ENCODE results near the gene GLIS1. TPM values are rescaled to one million over a fixed set of nuclear protein-coding genes. Genes with fewer than 3 reads are reported as not detected.

GLIS1 gene
- polyA plus RNA-seq, 1 donor (not counting 4 experiments of a cell fraction or from before 2014, with no cell fraction given) = not detected

DNA sequence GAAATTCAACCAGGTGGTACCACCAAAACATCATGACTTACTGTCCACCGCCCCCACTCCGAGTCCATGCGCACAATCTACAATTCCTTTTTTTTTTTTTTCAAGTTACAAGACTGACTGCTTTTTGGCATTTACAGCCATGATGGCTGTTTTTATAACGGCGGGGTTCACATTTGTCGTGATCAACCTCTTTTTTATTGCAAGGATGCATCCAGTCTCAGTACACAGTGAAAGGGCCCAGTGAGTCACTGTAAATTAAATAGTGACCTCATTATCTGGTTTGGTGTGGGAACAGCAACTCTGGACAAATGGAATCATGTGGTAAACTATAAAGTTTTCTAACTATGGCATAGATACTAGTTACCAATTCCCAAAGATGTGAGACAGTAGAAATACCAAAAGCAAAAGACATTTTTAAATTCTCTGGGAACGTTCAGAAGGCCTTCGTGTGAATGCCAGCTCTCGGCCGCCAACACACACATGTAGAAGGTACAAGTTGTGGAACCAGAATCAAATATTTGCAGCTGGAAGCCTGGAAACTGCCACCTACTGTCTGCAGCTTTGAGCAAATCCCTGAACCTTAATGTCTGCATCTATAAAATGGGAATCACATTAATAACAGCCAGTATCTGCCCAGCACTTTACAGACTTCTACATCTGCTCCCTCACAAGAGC is 4.9 kb downstream of the GLIS1 start:
- FAIRE-seq (no peak), DNase-seq (ENCODE audit: low read depth, low spot score) (no peak)
- H3K9me1 ChIP-seq (ENCODE audit: control insufficient read depth, extremely low read depth, insufficient read depth, low read length) = no peaks in the 10 kb centered on the region
- TF ChIP-seq, protein P1, sequence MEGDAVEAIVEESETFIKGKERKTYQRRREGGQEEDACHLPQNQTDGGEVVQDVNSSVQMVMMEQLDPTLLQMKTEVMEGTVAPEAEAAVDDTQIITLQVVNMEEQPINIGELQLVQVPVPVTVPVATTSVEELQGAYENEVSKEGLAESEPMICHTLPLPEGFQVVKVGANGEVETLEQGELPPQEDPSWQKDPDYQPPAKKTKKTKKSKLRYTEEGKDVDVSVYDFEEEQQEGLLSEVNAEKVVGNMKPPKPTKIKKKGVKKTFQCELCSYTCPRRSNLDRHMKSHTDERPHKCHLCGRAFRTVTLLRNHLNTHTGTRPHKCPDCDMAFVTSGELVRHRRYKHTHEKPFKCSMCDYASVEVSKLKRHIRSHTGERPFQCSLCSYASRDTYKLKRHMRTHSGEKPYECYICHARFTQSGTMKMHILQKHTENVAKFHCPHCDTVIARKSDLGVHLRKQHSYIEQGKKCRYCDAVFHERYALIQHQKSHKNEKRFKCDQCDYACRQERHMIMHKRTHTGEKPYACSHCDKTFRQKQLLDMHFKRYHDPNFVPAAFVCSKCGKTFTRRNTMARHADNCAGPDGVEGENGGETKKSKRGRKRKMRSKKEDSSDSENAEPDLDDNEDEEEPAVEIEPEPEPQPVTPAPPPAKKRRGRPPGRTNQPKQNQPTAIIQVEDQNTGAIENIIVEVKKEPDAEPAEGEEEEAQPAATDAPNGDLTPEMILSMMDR (optimal IDR thresholded peaks at IDR 0.05 in 1 of 3, IDR thresholded peaks at IDR 0.05 in 1 of 3, conservative IDR thresholded peaks at IDR 0.05 in 1 of 3; ENCODE audit: extremely low read depth in 1 of 3, insufficient read depth in 2 of 3, low read length in 3 of 3) = no peak
- TF ChIP-seq EZH2 (IDR thresholded peaks at IDR 0.05; ENCODE audit: low read length) = no peak
- no peak overlapping the region for H3K4me2 ChIP-seq (ENCODE audit: control insufficient read depth, extremely low read depth, insufficient read depth, low read depth, low read length)
- H2AFZ ChIP-seq (ENCODE audit: control insufficient read depth, low read length) = no peak overlapping the region
- H3K4me3 ChIP-seq (ENCODE audit: control insufficient read depth in 2 of 3, extremely low read depth in 1 of 3, insufficient read depth in 2 of 3, low read depth in 1 of 3, low read length in 3 of 3) = no peak overlapping the region
- H3K36me3 ChIP-seq (ENCODE audit: control insufficient read depth in 2 of 2, extremely low read depth in 1 of 2, insufficient read depth in 2 of 2, low read length in 2 of 2) = no peaks in the 10 kb centered on the region
- dilution Hi-C loops (cut with MboI; ENCODE audit: extremely low pct_ligation_motif_present, low sequenced_read_pairs) = no loop called here
- H3K9me3 ChIP-seq (ENCODE audit: control insufficient read depth, low read depth, low read length) = no peaks in the 10 kb centered on the region
- H3K27me3 ChIP-seq (ENCODE audit: control insufficient read depth, extremely low read depth, insufficient read depth, low read length) = peaks cover 53% of the 10 kb centered on the region
- peaks cover 3% of the 10 kb centered on the region for H3K4me1 ChIP-seq (ENCODE audit: control insufficient read depth, extremely low read depth, insufficient read depth, low read length)
- no peaks in the 10 kb centered on the region for H4K20me1 ChIP-seq (ENCODE audit: control insufficient read depth, extremely low read depth, insufficient read depth, low read length)
- no peak overlapping the region for H3K27ac ChIP-seq (ENCODE audit: control insufficient read depth, insufficient read depth, low read length)
- H3K79me2 ChIP-seq (ENCODE audit: control insufficient read depth, insufficient read depth, low read length) = no peaks in the 10 kb centered on the region
- no peak overlapping the region for H3K9ac ChIP-seq (ENCODE audit: control insufficient read depth, extremely low read depth, insufficient read depth, low read length)

DNA sequence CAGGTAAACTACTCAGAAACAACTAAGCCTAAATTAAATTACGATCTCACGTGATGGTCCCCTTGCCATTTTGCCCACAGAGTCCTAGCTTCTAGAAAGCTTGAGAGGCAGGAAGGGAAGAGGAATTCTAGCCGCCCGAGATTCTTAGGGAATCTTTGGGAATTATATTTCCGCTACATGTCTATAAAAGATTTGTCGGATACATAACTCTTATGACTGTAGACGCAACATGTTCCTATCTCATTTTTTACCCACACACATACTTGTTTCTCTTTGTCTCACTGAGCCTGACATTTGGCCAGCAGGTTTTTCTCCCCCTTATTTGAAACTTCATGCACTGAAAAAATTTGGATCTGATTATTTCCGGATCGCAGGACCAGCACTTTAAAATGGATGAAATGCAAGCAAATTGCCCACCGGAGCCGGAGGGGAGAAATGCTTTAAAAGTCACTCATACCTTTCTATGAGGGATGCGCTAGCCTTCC is 5.5 kb downstream of the GLIS1 start:
- peaks cover 49% of the 10 kb centered on the region for H3K27me3 ChIP-seq (ENCODE audit: control insufficient read depth, extremely low read depth, insufficient read depth, low read length)
- no peak overlapping the region for H2AFZ ChIP-seq (ENCODE audit: control insufficient read depth, low read length)
- no peak overlapping the region for H3K4me3 ChIP-seq (ENCODE audit: control insufficient read depth in 2 of 3, extremely low read depth in 1 of 3, insufficient read depth in 2 of 3, low read depth in 1 of 3, low read length in 3 of 3)
- H3K36me3 ChIP-seq (ENCODE audit: control insufficient read depth in 2 of 2, extremely low read depth in 1 of 2, insufficient read depth in 2 of 2, low read length in 2 of 2) = no peaks in the 10 kb centered on the region
- no peaks in the 10 kb centered on the region for H3K9me3 ChIP-seq (ENCODE audit: control insufficient read depth, low read depth, low read length)
- peaks cover 3% of the 10 kb centered on the region for H3K4me1 ChIP-seq (ENCODE audit: control insufficient read depth, extremely low read depth, insufficient read depth, low read length)
- no peak overlapping the region for H3K4me2 ChIP-seq (ENCODE audit: control insufficient read depth, extremely low read depth, insufficient read depth, low read depth, low read length)
- no peak overlapping the region for H3K27ac ChIP-seq (ENCODE audit: control insufficient read depth, insufficient read depth, low read length)
- TF ChIP-seq, protein P1 (optimal IDR thresholded peaks at IDR 0.05 in 1 of 3, IDR thresholded peaks at IDR 0.05 in 1 of 3, conservative IDR thresholded peaks at IDR 0.05 in 1 of 3; ENCODE audit: extremely low read depth in 1 of 3, insufficient read depth in 2 of 3, low read length in 3 of 3) = no peak
- no peak for TF ChIP-seq EZH2 (IDR thresholded peaks at IDR 0.05; ENCODE audit: low read length)
- no peak overlapping the region for H3K9ac ChIP-seq (ENCODE audit: control insufficient read depth, extremely low read depth, insufficient read depth, low read length)
- DNase-seq (ENCODE audit: low read depth, low spot score) (no peak), FAIRE-seq (no peak)
- no peaks in the 10 kb centered on the region for H3K9me1 ChIP-seq (ENCODE audit: control insufficient read depth, extremely low read depth, insufficient read depth, low read length)
- dilution Hi-C loops (cut with MboI; ENCODE audit: extremely low pct_ligation_motif_present, low sequenced_read_pairs) = no loop called here
- no peaks in the 10 kb centered on the region for H3K79me2 ChIP-seq (ENCODE audit: control insufficient read depth, insufficient read depth, low read length)
- H4K20me1 ChIP-seq (ENCODE audit: control insufficient read depth, extremely low read depth, insufficient read depth, low read length) = no peaks in the 10 kb centered on the region

Data from keratinocyte (primary cell).